ENCODE results near the gene PHACTR1.

PHACTR1 gene

GRCh38 chr6:13166916-13167315 is 450.3 kb downstream of the PHACTR1 start:
- no peak for DNase-seq

- no peak for DNase-seq
Measured at GRCh38 chr6:13172291-13172690, 455.7 kb downstream of the PHACTR1 start.

GRCh38 chr6:13175087-13175486 is 458.5 kb downstream of the PHACTR1 start:
- no peak for DNase-seq

- no peak for DNase-seq
Measured at GRCh38 chr6:13175759-13176158, 459.2 kb downstream of the PHACTR1 start.

- no peak for DNase-seq
Measured at GRCh38 chr6:13177664-13178063, 461.1 kb downstream of the PHACTR1 start.

- DNase-seq: no peak
Measured at GRCh38 chr6:13178107-13178506, 461.5 kb downstream of the PHACTR1 start.

GRCh38 chr6:13180538-13180937 is 464.0 kb downstream of the PHACTR1 start:
- DNase-seq: no peak

- DNase-seq: no peak
Measured at GRCh38 chr6:13181393-13181792, 464.8 kb downstream of the PHACTR1 start.

- DNase-seq: no peak
Measured at GRCh38 chr6:13183415-13184088, 467.0 kb downstream of the PHACTR1 start.

GRCh38 chr6:13184089-13184468 is 467.5 kb downstream of the PHACTR1 start:
- no peak for DNase-seq

GRCh38 chr6:13184547-13184946 is 468.0 kb downstream of the PHACTR1 start:
- DNase-seq: no peak

- no peak for DNase-seq
Measured at GRCh38 chr6:13186861-13187260, 470.3 kb downstream of the PHACTR1 start.

- no peak for DNase-seq
Measured at GRCh38 chr6:13187692-13188091, 471.1 kb downstream of the PHACTR1 start.

GRCh38 chr6:13188306-13188705 is 471.7 kb downstream of the PHACTR1 start:
- no peak for DNase-seq

GRCh38 chr6:13189710-13190109 is 473.1 kb downstream of the PHACTR1 start:
- no peak for DNase-seq

GRCh38 chr6:13190376-13190775 is 473.8 kb downstream of the PHACTR1 start:
- no peak for DNase-seq

- DNase-seq: no peak
Measured at GRCh38 chr6:13191461-13191860, 474.9 kb downstream of the PHACTR1 start.

GRCh38 chr6:13194852-13195251 is 478.3 kb downstream of the PHACTR1 start:
- peak; percentile 27 for DNase-seq

GRCh38 chr6:13195803-13196202 is 479.2 kb downstream of the PHACTR1 start:
- no peak for DNase-seq

- DNase-seq: no peak
Measured at GRCh38 chr6:13198168-13198567, 481.6 kb downstream of the PHACTR1 start.

- DNase-seq: no peak
Measured at GRCh38 chr6:13201336-13201735, 484.8 kb downstream of the PHACTR1 start.

- DNase-seq: no peak
Measured at GRCh38 chr6:13203145-13203544, 486.6 kb downstream of the PHACTR1 start.

GRCh38 chr6:13205106-13205505 is 488.5 kb downstream of the PHACTR1 start:
- DNase-seq: no peak

- DNase-seq: no peak
Measured at GRCh38 chr6:13212096-13212495, 495.5 kb downstream of the PHACTR1 start.

GRCh38 chr6:13212538-13212937 is 496.0 kb downstream of the PHACTR1 start:
- DNase-seq: no peak

All from stimulated activated CD4-positive, alpha-beta T cell treated with anti-CD3 and anti-CD28 coated beads, Interleukin-15, amount 100 ng/mL, for 24 hours (primary cell).